GM23248 (cell line): ENCODE results near the gene GPR52.

ENCODE experiments used
- EZH2 ChIP-seq: fragments of 200-600 bp; sonication (generic); IDR thresholded peaks from 2 replicates; pipeline ENCODE4 v1.6.1; 2018; ENCODE audit warnings: antibody characterized with exemption, mild to moderate bottlenecking; ENCODE audit not compliant: insufficient read depth, poor library complexity, severe bottlenecking
- EZH2phosphoT487 ChIP-seq: fragments of 200-600 bp; sonication (generic); IDR thresholded peaks from 2 replicates; pipeline ENCODE4 v1.6.1; 2018; ENCODE audit warnings: antibody characterized with exemption, moderate library complexity, mild to moderate bottlenecking, low read depth; ENCODE audit not compliant: insufficient read depth

- TF ChIP-seq EZH2 (no peak), EZH2phosphoT487 (no peak)
These were observed 14.3 kb upstream of the GPR52 start for GRCh38 chr1:174433451-174433850.
